Gastroesophageal sphincter (tissue), 4 donors: ENCODE measurements around the gene CCR9. TPM values are rescaled to one million over a fixed set of nuclear protein-coding genes. Genes with fewer than 3 reads are reported as not detected.

ENCODE experiments used
- ATAC-seq: fragments of 150-250 bp; one replicate; pipeline ENCODE4 v1.9.1; 2016; ENCODE audit warnings: mild to moderate bottlenecking, moderate library complexity
- H3K27ac ChIP-seq, 4 donors: fragments of 200-600 bp; sonication (generic) in 3 of 4; 1 replicate in 3 of 4; 2 replicates in 1 of 4; pipeline ENCODE4 v1.5.1; 2016 to 2019
- H3K27me3 ChIP-seq: fragments of 200-600 bp; sonication (generic); one replicate; pipeline ENCODE4 v1.5.1; 2019
- H3K36me3 ChIP-seq, 2 donors: fragments of 200-600 bp; sonication (generic); one replicate each; pipeline ENCODE4 v1.5.1; 2019; ENCODE audit warnings: control low read depth in 1 of 2
- H3K4me1 ChIP-seq, 3 donors: fragments of 200-600 bp; sonication (generic); 1 replicate in 2 of 3; 2 replicates in 1 of 3; pipeline ENCODE4 v1.5.1; 2016 to 2019; ENCODE audit warnings: control low read depth in 2 of 3
- H3K4me3 ChIP-seq, 2 donors: fragments of 200-600 bp; sonication (generic); one replicate each; pipeline ENCODE4 v1.5.1; 2019; ENCODE audit warnings: mild to moderate bottlenecking in 1 of 2, moderate library complexity in 1 of 2
- H3K9me3 ChIP-seq, 3 donors: fragments of 200-600 bp; sonication (generic); one replicate each; pipeline ENCODE4 v1.5.1; 2017 to 2019; ENCODE audit warnings: control low read depth in 2 of 3
- CTCF ChIP-seq, 4 experiments: fragments of 200-600 bp in 2 of 4; fragments of 450-650 bp in 2 of 4; sonication (generic) in 1 of 4; IDR thresholded peaks; one replicate each; pipeline ENCODE4 v1.5.1; 2017 to 2019; ENCODE audit warnings: antibody characterized with exemption in 4 of 4, mild to moderate bottlenecking in 2 of 4, moderate library complexity in 2 of 4
- EP300 ChIP-seq: sonication (generic); formaldehyde crosslinking; IDR thresholded peaks from one replicate; pipeline ENCODE4 v1.6.1; 2017; ENCODE audit warnings: antibody characterized with exemption, mild to moderate bottlenecking
- POLR2A ChIP-seq, 2 donors: fragments of 450-650 bp; IDR thresholded peaks; one replicate each; pipeline ENCODE4 v1.6.1; 2017; ENCODE audit warnings: antibody characterized with exemption in 2 of 2, mild to moderate bottlenecking in 2 of 2, moderate library complexity in 1 of 2
- POLR2AphosphoS5 ChIP-seq: sonication (generic); formaldehyde crosslinking; IDR thresholded peaks from one replicate; pipeline ENCODE4 v1.6.1; 2017; ENCODE audit warnings: antibody characterized with exemption
- WGBS, 2 donors: methylation state at CpG; one replicate each; pipeline ENCODE4 v1.1.5; 2018; ENCODE audit warnings: low coverage in 1 of 2; 5-methylcytosine and 5-hydroxymethylcytosine counted together
- total RNA-seq, 4 donors: library from RNA; depleted of rRNA; stranded (reverse); fragments of >200 nt; gene quantifications; one replicate each; pipeline ENCODE4 v1.1.0, GENCODE V29; 2016

CCR9 gene
- total RNA-seq, 4 donors from 2014 or later: not detected

- no peak for ATAC-seq
- H3K27ac ChIP-seq: peak within 1 kb of the TSS in 1 of 4 donors; percentile 6
- WGBS, 2 donors: 80 to 93% methylated on average over 3 to 5 of the region's 8 CpGs
Observed at GRCh38 chr3:45943207-45943846, 57.0 kb downstream of the CCR9 start, which contains the start of gene CXCR6. Gene CXCR6, plus strand, starts transcription at chr3:45943464. Its CDS starts 3,018 bp downstream, at chr3:45946482.

GRCh38 chr3:45944830-45945620, 58.7 kb downstream of the CCR9 start:
- Histone ChIP-seq H3K36me3 (peaks cover 0 to 77% of the 10 kb centered on the region in 2 donors), H3K27ac (no peak overlapping the region), H3K4me3 (no peak overlapping the region), H3K27me3 (no peaks in the 10 kb centered on the region), H3K4me1 (peaks cover 0 to 30% (median 0%) of the 10 kb centered on the region in 3 donors), H3K9me3 (no peaks in the 10 kb centered on the region)
- no peak for TF ChIP-seq CTCF (IDR thresholded peaks at IDR 0.05)
- no peak for TF ChIP-seq POLR2A (IDR thresholded peaks at IDR 0.05)
- no peak for TF ChIP-seq POLR2AphosphoS5
- TF ChIP-seq EP300: no peak
- no peak for ATAC-seq
- 40 to 77% methylated on average over 1 to 4 of the region's 5 CpGs for WGBS, 2 donors

More at GRCh38 chr3:45943207-45943846, 57.0 kb downstream of the CCR9 start, which contains the start of gene CXCR6:
- H3K27me3 ChIP-seq: no peaks in the 10 kb centered on the region
- no peak within 1 kb of the TSS for H3K4me3 ChIP-seq
- H3K36me3 ChIP-seq: peaks cover 0 to 63% of the 10 kb centered on the region in 2 donors
- no peak for TF ChIP-seq CTCF (IDR thresholded peaks at IDR 0.05)
- TF ChIP-seq EP300: no peak
- no peak for TF ChIP-seq POLR2AphosphoS5
- TF ChIP-seq POLR2A (IDR thresholded peaks at IDR 0.05): no peak
- peaks cover 0 to 26% (median 0%) of the 10 kb centered on the region in 3 donors for H3K4me1 ChIP-seq
- H3K9me3 ChIP-seq: no peaks in the 10 kb centered on the region

- no peak for ATAC-seq
- Histone ChIP-seq H3K27ac (no peak overlapping the region), H3K9me3 (no peaks in the 10 kb centered on the region), H3K4me3 (no peak overlapping the region), H3K27me3 (no peaks in the 10 kb centered on the region), H3K4me1 (peaks cover 0 to 37% (median 0%) of the 10 kb centered on the region in 3 donors), H3K36me3 (peaks cover 0 to 90% of the 10 kb centered on the region in 2 donors)
- no peak for TF ChIP-seq CTCF (IDR thresholded peaks at IDR 0.05)
- no peak for TF ChIP-seq EP300
- TF ChIP-seq POLR2A (IDR thresholded peaks at IDR 0.05): no peak
- TF ChIP-seq POLR2AphosphoS5: no peak
- WGBS, 2 donors: no CpG with 5 or more reads among the region's 1 CpG
Observed at GRCh38 chr3:45946307-45946706, 60.0 kb downstream of the CCR9 start.

- peaks cover 0 to 94% of the 10 kb centered on the region in 2 donors for H3K36me3 ChIP-seq
- TF ChIP-seq EP300 (no peak), CTCF (IDR thresholded peaks at IDR 0.05) (no peak), POLR2A (IDR thresholded peaks at IDR 0.05) (no peak), POLR2AphosphoS5 (no peak)
- ATAC-seq: no peak
- no peaks in the 10 kb centered on the region for H3K27me3 ChIP-seq
- no peak overlapping the region for H3K4me3 ChIP-seq
- peaks cover 0 to 36% (median 0%) of the 10 kb centered on the region in 3 donors for H3K4me1 ChIP-seq
- 92 to 100% methylated on average over 2 to 3 of the region's 3 CpGs for WGBS, 2 donors
- peak overlapping the region in 1 of 4 donors; percentile 69 for H3K27ac ChIP-seq
- H3K9me3 ChIP-seq: no peaks in the 10 kb centered on the region
Observed at GRCh38 chr3:45946875-45947274, 60.5 kb downstream of the CCR9 start.
